Medulla oblongata (tissue), 1 donor: ENCODE results near the gene SLIRP.
"Not testable (repeated sequence)": the region's sequence is repeated elsewhere in the genome, so short reads cannot be mapped to it uniquely, and the experiment has no call there.

Experiments used
- DNase-seq: peaks from one replicate; pipeline ENCODE4 v3.0.0-alpha.2; 2015; ENCODE audit errors: extremely low spot score

SLIRP gene

DNA sequence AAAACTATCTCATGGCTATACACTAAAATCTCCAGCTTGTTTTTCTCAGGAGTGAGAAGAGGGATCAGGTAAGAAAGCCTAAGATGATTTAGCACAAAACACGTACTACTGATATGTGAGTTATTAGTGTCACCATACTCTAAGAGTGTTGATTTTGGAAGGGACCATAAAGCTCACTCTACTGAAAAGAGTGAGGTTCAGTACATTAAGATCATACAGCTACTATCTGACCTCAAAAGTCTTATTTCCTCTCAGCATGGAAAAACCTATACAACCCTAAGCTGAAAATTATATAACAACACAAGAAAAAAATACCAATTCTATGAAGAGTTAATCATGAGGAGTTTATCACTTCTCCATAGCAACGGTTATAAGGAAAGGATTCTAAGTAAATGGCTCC, 33.5 kb downstream of the SLIRP start:
- no peak for DNase-seq

DNA sequence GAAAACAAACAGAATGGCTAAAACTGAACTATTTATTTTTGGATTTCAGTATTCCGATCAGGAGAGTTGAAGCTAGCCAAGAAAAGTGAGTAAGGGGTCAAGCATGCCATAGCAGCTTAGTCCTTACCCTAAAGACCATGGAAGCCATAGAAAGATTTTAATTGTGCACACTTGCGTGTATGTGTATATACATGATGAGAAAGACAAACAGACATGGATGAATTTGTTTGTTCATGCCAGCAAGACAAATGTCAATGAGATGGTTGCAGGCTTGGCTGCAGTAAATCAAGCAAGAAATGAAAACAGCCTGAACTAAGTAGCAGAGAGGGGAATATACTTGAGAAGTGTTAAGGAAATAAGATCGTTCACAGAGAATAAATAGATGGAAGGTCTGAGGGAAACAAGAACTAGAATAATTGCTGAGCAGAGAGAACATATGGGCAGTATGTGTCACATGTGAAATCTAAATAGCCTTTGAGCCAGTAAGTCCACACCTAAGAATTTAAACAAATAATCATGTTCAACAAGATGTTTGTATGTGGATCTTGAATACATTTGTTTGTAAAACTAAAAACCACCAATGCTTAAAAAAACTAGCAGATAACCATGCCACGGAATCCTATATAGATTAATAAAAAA, 38.3 kb downstream of the SLIRP start:
- no peak for DNase-seq

DNA sequence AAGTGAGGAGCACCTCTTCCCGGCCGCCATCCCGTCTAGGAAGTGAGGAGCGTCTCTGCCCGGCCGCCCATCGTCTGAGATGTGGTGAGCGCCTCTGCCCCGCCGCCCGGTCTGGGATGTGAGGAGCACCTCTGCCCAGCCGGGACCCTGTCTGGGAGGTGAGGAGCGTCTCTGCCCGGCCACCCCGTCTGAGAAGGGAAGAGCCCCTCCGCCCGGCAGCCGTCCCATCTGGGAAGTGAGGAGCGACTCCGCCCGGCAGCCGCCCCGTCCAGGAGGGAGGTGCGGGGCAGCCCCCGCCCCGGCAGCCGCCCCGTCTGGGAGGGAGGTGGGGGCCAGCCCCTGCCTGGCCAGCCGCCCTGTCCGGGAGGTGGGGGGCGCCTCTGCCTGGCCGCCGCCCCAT, 39.5 kb downstream of the SLIRP start:
- not testable (repeated sequence) for DNase-seq

DNA sequence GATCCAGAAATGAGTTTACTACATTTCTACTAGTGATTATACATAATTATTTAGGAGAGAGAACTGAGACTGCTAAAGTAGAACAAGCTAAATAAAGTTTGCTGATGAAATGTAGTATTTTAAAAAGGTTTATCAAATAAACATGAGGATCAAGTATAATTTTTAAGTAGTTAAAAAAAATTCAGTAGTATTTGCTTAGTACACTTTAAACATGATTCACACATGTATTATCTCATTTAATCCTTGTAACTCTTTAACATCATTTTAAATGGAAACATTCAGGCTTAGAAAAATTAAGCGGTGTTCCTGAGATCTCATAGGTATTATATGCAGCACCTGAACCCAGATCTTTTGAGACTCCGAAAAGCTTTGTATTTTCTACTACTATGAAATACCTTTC, 44.4 kb downstream of the SLIRP start:
- DNase-seq = no peak

DNA sequence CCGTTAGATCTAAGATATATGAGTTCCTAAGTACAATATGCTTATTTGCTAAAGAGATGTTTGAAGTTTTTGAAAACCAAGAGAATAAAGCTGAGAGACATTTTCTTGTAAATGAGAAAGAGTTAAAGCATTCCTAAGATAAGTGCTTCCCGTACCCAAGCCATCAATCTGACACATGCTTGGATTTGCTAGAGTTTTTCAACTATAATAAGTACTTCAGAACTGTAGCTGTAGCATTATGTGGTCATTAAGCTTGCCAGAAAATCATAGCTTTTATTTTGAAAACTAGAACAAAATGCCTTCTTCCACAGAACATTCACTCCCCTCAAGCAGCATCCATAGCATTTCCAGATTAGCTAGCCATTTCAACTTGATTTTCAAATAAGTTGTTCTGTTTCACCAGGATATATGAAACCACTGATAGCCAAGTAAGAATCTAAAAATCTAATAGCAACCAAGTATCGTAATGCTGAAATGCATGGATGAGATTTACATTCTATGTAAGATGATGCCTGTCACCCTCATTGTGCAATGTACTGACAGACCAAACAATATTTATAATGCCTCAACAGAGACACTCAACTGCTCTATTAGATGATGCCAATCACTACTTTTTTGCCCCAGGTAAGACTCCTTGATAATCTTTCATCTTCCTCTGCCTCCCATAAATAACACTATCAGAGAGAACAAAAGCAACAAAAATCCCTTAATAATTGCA, 45.1 kb downstream of the SLIRP start:
- DNase-seq = no peak

DNA sequence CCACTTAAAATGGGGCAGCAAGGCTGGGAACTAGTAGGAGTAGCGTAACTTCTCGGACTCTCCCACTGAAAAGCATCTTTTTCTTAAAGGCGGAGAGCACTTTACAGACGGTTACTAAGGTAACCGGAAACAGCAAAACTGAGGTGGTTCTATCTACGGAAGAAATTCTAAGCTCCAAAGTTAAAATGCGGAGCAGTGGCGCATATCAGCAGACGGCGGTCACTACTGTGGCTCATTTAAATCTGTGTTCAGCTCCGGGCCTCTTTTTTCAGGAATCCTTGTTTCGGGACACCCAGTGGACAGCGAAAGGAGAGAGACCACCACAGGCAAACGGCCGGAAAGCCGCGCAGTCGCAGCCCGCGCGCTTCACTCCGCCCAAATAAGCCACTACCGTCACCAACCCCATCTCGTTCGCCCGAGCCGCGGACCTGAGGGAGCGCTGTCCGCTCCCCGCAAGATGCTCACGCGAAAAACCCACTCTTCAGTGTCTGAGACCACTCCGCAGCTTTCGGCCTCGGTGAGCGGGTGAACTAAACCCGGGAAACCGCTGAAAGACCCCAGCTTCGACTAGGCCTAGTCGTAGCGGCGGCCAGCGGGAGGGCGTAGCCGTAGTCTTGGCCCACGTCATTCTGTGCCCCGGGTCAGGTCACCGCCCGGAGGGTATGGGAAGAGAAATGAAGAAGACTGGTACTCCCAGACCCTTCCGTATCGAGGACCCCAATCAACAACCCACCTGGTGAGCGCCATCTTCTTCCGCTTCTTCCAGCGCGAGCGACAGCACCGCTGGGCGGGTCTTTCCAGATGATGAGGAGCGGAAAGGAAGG, 52.7 kb downstream of the SLIRP start, which contains the start of gene SNW1:
Gene SNW1 (minus strand): TSS at position 776 of the 824 bp plus-strand sequence. CDS start 29 bp downstream, at position 747.
- peak; percentile 98 for DNase-seq

DNA sequence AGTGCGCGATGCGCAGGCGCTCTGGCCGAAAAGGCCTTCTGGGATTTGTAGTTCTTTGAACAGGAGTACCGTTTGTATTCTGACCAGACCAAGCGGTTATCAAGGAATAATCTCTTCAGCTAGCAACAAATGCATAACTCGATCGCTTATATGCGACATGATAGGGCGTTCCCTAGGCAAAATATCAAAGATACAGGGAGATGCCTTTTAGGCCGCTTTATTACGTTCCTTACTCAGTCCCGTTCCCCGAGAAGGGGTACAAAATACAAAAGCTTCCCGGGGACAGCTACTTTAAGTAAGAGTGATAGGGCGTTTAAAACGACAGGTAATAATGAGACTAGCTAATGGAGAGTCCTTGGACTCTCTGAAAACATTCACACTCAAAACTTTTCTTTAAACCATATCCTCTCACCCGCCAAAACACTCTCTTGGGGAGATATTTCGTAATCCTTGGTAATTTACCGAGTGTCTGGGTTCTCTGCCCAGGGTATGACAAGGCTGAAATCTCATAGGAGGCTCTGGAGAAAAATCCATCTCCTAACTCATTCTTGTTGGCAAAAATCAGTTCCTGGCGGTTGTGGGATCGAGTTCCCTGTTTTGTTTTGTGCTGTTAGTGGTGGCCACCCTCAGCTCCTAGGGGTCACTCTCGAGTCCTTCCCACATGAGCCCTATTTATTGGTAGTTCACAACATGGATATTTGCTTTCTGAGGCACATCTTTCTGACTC, 53.5 kb downstream of the SLIRP start:
- peak; percentile 62 for DNase-seq

DNA sequence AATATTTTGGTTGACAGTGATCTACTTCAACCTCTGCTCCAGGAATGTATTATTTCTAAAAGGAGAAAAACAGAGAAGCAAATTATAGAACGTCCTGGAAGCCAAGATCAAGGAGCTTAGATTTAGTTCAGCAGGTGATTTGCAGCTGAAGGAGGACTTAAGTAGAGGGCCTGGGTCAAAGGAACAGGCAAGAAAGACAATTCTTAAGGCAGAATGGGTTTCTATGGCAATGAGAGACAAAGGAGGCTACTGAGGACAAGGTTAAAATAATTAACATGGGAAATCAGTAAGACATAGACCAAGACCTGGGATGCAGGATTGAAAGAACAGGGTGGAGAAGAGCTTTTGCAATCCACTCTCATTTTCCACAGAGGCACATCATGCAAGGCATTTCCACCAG, 55.4 kb downstream of the SLIRP start:
- DNase-seq = no peak

DNA sequence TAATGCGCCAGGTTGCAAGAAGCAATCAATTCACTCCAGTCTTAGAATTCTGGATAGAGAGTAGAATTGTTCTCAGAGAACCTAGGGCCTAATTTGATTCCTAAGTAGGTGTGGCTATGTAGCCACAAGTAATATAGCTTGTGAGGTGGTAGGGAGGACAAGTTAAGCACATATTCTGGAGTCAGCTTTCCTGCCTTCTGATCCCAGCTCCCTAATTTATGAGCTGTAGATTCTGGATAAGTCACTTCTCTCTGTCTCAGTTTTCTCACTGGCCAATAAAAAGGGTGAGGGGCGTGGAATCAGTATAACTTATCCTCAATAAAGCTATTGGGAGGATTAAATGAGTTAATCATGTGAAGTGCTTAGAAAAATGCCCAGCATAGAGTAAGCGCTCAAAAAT, 56.1 kb downstream of the SLIRP start:
- DNase-seq = no peak
